NB4 (cell line): Measurements from ENCODE around the gene NAIF1.

Experiments
- CTCF ChIP-seq: IDR thresholded peaks from one replicate; pipeline ENCODE4 v1.5.1; 2012; ENCODE audit warnings: low read depth, low read length
- MYC ChIP-seq: IDR thresholded peaks from 2 replicates; pipeline ENCODE4 v1.6.1; 2011; ENCODE audit warnings: low read depth, low read length
- POLR2A ChIP-seq: IDR thresholded peaks from 2 replicates; pipeline ENCODE4 v1.6.1; 2011; ENCODE audit warnings: mild to moderate bottlenecking; ENCODE audit not compliant: insufficient read length; ENCODE audit errors: extremely low read depth

- TF ChIP-seq POLR2A (no peak), CTCF (no peak), MYC (no peak)
Measured at GRCh38 chr9:128026255-128026772, 40.8 kb downstream of the NAIF1 start.
